GM21423 (cell line): ENCODE results near the gene CD300LF.

Source experiments
- ATAC-seq: cut with Tn5 transposase; IDR thresholded peaks from one replicate; pipeline ENCODE4 v1.9.1; 2021; ENCODE audit warnings: mild to moderate bottlenecking, moderate library complexity; ENCODE audit not compliant: unreplicated experiment

Gene CD300LF

DNA sequence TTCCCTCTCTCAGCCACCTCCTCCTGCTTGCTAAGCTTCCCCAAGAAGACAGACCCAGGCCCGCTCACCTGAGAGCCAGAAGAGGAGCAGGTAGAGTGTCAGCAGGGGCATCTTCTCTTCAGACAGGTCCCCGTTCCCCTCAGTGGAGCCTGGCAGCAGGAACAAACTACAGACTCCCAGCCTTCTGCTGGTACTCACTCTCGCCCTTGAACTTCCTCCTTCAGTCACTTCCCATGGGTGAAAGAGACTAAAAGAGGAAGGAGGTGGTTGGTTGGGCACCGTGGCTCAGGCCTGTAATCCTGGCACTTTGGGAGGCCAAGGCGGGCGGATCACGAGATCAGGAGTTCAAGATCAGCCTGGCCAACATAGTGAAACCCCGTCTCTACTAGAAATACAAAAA is at the start of gene CD300LF:
Gene CD300LF (minus strand): TSS at position 168 of the 400 bp plus-strand sequence. CDS start 57 bp downstream, at position 111.
- no peak for ATAC-seq

DNA sequence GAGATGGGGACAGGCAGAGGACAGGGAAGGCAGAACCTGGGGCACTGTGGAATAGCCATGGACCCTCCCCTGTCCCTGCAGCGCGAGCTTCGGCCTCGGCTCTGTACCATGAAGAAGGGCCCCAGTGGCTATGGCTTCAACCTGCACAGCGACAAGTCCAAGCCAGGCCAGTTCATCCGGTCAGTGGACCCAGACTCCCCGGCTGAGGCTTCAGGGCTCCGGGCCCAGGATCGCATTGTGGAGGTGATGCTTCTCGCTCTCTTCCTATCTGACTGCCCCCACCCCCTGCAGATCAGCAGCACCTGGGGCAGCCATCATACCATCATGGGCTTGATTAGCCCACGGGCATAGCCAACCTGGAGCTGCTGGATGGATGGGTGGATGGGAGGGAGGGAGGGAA is 49.2 kb upstream of the CD300LF start:
- no peak for ATAC-seq

DNA sequence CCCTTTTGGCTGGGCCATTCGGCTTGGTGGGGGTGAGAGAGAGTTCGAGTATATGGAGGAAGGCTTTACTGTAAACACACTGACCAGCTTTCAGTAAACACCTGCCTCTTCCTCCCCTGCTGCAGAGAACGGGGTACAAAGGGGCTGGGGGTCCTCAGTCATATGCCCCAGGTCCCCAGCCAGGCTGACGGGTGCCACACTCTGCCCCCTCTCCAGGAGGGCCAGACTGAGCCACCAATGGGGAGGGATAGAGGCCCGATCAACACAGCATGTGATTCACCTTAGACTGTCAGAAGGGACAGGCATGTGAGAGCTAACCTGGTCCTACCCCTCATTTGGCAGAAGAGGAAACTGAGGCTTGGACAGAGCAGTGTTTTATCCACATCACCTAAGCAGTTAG is 48.7 kb upstream of the CD300LF start:
- ATAC-seq: no peak

GRCh38 chr17:74760404-74761105 is 47.8 kb upstream of the CD300LF start:
- no peak for ATAC-seq

- ATAC-seq: no peak
Observed at GRCh38 chr17:74759941-74760340, 47.2 kb upstream of the CD300LF start.

DNA sequence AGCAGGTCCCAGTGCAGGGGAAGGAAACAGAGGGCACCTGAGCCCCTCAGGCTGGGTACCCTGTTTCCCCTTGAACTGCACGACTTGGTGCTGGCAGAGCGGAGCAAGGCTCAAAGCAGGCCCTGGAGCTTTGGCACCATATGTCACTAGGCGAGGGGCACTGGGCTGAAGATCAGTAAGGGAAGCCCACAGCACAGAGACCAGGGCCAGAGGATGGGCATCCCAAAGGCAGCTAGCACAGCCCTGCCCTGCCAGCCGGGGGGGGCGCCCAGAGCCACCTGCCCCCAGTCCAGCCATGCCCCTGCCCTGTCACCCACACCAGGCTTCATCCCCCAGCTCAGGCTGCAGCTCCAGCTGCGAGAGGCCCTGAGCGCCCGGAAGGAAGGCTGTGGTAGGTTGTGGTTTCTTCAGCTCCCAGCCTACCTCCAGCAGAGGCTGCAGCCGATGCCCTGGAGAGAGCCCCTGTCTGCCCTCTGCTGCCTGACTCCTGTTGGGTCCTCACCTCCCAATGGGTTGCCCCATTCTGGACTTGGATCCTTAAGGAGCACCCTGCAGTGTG is 46.6 kb upstream of the CD300LF start:
- peak; percentile 76 for ATAC-seq

GRCh38 chr17:74758848-74759168 is 46.1 kb upstream of the CD300LF start:
- ATAC-seq: no peak

DNA sequence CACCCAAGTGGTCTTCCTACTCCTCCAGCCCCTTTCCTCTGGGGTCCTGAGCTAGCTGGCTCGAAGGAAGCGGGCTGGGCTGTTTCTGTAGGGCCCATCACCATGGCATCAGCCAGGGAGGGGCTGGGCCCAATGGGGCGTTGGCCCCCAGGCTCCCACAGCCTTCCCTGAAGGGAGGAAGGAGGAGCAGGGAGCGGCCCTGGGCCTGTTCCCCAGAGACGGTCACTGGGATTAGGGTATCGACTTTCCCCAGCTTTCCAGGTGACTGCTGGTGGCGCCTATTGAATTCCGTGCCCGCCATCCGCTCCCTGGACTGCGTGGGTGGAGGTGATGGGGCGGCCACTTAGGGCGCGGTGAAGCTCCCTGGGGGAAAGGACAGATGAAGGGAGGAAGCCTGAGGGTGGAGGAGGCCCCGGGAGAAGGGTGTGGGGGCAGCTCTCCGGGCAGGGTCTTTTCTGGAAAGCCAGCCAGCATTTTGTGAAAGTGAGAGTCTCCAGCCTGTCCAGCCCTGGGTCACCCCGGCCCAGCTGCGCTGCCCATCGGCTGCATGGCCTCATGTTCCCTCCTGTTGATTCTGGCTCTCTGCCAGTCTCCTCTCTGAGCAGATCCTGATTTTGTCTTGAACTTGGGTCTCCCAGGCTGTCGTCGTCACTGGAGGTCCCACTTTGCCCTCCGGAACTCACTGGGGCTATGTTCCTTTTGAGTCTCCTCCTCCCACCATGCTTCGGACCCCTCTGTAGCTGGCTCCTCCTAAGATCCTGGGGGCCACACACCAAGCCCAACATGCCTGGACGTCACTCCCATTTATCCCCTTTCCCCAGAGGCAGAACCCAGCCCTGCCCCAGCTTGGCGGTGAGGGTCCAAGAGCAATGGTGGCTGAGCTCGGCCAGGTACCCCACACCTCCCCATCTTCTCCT is 45.5 kb upstream of the CD300LF start:
- ATAC-seq: no peak

DNA sequence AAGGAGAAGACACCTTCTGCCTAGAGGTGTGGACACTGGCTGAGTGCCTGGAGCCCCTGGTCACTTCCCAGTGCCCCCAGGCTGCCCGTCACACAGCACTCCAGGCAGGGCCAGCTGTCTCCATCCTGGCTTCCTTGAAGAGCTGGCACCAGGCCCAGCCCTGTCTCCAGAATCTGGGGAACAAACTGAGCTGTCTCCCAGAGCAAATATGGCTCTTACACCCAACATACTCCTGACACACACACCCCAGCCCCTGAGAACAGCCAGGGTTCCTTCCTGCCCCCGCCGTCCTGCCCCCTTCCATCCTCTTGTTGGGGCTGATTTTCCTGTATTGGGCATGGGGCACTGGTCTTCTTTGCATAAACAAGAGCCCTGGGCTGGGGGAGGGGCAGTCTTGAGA is 44.8 kb upstream of the CD300LF start:
- no peak for ATAC-seq

DNA sequence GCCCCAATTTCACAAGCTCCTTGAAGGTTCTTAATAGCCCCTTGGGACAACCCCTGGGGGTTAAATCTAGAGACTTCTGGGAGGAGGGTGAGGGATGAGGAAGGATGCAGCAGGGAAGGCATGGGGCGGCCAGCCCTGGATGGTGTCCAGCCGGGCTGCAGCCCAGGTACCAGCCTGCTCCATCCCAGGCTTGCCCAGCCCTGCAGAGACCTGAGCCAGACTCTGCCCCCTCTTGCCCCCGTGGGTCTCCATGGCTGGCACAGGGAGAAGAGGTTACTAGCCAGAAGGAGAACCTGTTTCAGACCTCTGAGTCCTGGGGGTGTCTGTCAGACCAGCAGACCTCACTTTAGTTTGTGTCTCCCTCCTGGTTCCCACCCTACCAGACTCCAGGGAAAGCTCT is 44.2 kb upstream of the CD300LF start:
- no peak for ATAC-seq

- no peak for ATAC-seq
Observed at GRCh38 chr17:74755533-74755932, 42.8 kb upstream of the CD300LF start.

DNA sequence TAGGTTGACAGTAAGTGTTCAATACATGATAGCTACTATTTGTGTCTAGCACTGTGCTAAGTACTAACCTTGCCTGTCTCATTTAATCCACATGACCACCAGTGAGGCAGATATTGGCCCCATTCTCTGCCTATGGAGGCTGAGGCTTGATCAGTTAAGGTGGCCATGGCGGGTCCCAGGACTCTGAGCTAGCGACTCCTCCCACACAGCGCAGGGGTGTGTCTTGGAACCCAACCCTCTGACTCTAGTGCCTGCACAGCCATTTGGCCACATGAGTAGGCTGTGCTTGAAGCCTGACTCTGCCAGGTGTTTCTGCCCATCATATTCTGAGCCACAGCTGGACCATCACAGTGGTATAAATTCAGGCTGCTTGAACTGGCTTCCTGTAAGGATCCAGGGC is 42.1 kb upstream of the CD300LF start:
- no peak for ATAC-seq

- ATAC-seq: no peak
Observed at GRCh38 chr17:74752822-74753401, 40.2 kb upstream of the CD300LF start.

GRCh38 chr17:74752415-74752814 is 39.7 kb upstream of the CD300LF start:
- ATAC-seq: no peak

GRCh38 chr17:74750327-74751069 is 37.8 kb upstream of the CD300LF start:
- no peak for ATAC-seq

DNA sequence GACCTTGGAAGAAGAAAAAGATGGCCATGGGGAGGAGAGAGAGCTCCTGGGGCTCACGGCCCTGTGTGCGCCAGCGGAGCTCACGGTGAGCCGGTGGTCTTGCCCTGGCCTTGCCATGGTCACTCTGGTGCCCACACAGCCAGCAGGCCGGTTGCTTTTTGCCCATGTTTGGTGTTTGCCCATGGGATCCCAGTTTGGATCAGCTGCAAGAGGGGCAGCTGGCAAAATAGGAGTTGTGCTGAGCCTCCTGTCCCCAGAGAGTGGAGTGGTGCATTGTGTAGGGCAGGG is 37.3 kb upstream of the CD300LF start:
- ATAC-seq: no peak

DNA sequence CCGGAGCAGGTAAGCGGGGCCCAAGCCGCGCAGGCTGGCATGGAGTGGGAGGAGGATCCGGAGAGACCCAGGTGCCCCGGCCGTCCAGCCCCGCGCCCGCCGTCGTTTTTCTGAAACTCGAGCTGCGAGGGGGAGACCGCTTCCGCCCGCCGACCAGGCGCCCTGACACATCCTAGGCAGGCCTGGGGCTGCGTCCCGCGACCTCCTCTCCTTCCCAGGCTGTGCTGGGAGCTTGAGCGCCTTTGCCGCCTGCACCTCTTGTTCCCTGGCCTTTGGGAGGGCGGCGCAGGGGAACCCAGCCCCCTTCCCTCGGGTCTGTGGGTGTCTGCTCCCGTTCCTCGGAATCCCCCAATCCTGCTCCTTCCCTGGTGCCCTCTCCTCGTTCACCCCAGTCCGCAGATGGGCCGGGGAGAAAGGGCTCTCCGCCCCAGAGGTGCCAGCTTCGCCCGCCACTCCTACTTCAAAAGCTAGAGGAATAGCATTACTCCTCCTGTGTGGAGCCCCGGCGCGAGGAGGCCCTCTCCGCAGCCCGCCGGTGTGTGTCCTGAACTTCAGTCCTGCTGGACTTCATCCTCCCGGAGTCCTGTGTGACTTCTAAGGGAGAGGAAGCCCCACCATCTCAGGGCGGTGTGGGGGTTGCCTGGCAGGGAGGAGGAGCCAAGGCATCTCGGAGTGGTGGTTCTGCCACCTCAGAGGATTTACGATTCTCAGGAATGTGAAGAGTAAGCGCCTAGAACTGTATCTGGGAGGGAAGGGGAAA is 36.7 kb upstream of the CD300LF start:
- peak; percentile 8 for ATAC-seq

GRCh38 chr17:74748529-74749278 is 36.0 kb upstream of the CD300LF start, which contains the start of gene NHERF1:
Gene NHERF1 (plus strand): TSS chr17:74748628. CDS start chr17:74748847, 219 bp downstream.
- ATAC-seq: peak; percentile 88

- ATAC-seq: no peak
Observed at GRCh38 chr17:74748279-74748528, 35.5 kb upstream of the CD300LF start.

DNA sequence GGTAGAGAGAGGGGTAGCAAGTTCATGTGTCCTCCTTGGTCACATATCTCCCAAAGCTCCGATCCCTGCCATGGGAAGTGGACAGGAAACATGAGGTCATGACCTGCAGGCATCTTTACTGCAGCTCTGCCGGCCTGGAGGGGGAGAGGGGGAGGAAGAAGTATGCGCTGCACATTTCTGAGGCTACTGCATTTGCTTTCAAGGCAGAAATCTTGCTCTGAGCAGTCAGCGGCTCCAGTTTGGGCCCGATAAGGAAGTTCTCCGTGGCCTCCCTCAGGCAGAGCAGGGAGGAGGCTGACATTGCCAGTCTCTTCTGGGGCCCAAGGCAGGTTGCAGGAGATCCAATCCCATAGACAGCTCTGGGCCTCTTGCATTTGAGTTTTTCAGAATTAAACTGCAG is 34.2 kb upstream of the CD300LF start:
- ATAC-seq: no peak
